ENCODE measurements around the gene SLCO2B1. TPM values are rescaled to one million over a fixed set of nuclear protein-coding genes. Genes with fewer than 3 reads are reported as not detected.

Gene SLCO2B1
- polyA plus RNA-seq, 1 donor, result 17.5 TPM

DNA sequence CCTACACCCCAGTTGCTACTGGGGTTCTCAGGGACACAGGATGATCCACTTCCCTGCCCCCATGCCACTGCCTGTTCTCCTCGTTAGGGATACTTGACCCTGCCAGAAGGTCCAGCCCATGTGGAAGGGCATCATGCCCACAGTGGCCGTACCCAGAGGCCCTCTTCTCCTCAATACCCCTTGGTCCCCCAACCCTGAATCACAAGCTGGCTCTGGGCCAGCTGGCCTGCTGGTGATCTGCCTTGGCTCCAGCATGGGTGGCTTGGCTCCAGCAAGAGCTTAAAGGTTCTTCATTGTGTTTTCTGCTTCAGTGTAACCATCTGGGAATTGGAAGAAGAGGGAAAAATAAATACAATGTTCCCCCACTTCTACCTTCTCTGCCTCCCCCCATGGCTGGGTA is 78.6 kb downstream of the SLCO2B1 start:
- DNase-seq, result no peak

DNA sequence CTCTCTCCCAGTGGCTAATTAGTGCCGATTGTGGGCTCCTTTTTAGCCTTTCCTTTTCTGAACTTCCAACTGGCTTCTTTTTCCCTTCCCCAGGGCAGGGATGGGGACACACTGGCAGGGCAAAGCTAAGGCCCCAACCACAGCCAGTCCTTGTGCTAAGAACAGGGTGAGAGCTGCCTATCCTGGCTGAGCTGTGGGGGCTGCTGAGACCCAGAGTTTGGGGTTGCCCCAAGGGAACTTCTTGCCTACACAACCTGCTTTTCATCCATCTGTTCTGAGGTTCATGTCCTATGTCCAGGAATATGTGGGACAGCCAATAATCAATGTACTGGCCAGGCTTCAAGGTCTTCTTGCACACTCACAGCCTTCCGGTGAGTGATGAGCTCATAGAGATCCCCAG is 79.7 kb downstream of the SLCO2B1 start:
- DNase-seq, result no peak

DNA sequence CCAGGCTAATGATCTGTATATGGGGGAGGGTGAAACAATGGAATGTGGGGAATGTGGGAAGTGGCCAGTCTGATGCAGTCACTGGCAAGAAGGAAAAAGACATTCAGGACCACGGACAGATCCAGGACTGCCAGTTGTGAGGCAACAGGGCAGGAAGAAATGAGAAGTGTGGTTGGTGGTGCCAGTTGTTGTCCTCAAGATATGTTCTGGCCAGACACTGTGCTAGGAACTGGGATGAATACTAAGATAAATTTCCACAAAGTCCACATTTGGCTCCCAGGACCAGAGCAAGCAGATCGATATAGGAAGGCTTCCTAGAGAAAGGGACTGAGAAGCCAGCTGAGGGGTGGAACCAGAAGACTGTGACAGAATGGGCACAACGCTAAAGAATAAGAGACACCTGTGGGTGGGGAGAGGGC is 82.9 kb downstream of the SLCO2B1 start:
- peak; percentile 25 for DNase-seq

DNA sequence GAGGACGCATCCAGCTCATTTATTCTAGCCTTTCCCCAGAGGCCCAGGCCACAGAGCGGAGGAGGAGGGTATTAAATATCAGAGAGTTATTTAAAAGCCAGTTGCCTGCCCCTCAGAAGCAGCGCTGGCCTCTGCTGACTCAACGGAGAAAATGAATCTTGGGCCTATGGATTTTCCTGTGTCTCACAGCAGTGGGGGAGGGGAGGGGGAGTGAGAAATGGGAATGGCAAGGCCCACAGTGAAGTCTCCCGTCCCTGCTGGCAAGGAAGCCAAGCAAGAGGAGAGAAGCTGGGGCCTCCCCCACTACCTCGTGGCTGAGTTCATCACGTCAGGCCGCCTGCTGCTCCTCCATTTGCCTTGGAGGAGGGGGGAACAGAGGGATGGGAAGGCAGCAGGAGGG is 85.2 kb downstream of the SLCO2B1 start:
- no peak for DNase-seq

DNA sequence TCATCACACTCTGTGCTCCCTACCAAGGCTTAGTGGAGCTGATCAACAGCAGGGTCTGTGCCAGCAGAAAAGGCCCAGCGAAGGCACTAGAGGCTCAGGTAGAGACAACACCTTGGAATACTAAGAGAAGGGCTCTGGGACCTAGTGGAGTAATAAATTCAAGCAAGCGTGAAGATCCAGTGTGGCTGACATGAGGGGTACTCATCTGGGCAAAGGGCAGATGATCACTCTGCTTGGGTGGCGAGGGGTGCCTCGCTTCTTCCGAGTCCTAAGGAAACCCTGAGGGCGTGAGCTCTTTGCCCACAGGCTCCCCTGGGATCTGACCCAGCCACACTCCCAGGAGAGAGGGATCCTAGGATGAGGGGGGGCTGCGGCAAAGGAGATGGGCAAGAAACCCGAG is 86.1 kb downstream of the SLCO2B1 start:
- DNase-seq, result no peak

DNA sequence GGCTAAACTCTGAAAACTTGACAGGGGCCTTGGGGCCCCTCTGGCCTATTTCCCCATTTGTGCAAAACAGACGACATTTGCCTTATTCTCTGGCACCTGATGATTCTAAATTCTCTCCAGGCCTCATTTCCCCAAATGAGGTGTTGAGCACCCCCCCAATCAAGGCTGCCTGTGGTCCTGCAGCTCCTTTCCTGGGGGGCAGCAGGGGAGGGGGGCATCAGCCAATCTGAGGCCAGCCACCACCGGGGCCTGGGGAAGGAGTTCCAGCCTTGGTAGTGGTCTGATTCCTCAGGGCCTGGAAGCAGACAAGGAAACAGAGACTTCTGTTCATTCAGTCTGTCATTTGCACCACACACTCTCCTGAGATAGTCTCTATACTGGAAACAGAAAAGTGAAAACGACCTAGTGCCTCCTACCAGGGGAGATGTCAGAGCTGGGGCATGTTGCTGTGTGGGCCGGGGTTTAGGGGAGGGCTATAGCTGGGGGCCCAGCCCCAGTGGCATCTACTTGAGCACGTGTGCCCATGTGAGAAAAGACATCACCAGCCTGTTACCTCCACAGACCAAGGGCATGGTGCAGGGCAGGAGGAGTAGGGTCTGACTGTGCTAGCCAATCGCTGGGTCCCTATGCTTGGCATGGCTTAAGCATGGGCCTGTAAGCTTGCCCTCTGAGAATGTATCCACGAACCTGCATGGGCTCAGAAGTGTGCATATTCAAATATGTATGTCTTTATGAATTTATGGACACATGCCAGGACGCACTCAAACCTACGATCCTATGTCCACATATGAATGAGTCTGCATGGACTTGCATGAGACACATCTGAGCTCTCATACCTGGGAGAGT is 87.9 kb downstream of the SLCO2B1 start:
- DNase-seq, result no peak

DNA sequence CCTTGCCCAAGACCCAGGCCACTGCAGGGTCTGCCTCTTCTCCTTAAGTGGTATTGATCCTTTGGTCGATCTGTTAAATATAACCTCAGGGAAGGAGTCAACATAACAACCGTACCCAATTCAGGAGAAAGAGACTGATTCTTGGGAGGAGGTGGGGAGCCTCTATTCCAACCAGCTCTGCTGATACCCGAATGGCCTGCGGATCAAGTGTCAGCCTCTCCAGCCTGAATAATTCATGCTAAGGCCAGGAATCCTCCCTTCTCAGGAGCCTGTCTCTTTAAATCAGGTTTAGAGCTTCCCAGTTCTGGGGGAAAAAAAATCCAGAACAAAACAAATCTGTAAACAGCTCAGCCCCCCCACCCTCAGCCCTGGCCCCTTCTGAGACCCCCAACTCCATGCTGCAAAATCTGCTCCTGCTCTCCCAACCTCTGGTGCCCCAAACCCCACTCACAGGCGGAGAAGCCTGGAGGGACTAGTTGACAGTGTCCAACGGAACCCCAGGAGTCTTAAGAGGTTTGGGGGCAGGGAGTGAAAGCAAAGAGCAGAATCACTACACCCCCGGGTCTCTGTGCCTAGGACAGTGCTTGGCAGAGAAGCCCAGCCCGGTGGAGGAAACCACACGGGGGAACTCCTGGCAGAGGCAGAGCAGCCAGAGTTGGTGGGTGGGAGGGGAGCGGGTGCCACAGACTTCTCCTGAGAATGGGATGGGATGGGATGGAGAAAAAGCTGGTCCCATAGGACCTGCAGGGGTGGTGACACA is 88.8 kb downstream of the SLCO2B1 start:
- no peak for DNase-seq

DNA sequence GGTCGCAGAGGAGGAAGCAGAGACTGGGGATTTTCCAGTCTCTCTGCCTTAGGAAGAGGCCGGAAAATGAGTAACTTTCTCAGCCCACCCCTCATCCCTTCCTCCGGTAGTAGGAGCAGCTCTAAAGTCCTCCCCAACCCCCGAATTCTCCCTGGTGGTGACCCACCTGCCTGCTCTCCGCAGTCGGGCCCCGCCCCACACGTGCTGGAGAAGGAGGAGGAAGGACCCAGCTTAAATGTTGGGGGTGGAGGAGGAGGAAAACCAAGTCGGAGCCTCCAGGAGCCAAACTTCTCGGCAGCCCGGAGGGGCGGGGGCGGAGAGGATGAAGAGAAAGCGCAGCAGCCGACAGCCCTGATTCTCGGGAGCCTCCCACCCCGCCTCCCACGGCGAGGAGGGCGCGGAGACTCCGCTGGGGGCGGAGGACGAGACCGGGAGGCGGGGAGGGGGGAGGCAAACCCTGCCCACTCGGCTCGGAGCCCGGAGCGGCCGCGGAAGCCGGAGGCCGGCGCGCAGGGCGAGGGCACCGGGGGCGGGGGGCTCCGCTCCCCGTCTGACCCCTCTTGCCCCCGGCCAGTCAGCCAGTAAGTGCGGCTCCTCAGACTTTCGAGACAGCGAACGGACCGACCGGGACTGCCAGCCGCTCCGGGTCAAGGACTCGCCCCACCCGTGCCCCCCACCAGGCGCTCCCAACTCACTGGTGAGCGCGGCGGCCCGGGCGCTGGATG is 89.6 kb downstream of the SLCO2B1 start, which contains the start of gene TPBGL:
Gene TPBGL (plus strand): TSS at position 464 of the 725 bp plus-strand sequence. CDS start 276 bp downstream, outside the sequence.
- peak; percentile 34 for DNase-seq

DNA sequence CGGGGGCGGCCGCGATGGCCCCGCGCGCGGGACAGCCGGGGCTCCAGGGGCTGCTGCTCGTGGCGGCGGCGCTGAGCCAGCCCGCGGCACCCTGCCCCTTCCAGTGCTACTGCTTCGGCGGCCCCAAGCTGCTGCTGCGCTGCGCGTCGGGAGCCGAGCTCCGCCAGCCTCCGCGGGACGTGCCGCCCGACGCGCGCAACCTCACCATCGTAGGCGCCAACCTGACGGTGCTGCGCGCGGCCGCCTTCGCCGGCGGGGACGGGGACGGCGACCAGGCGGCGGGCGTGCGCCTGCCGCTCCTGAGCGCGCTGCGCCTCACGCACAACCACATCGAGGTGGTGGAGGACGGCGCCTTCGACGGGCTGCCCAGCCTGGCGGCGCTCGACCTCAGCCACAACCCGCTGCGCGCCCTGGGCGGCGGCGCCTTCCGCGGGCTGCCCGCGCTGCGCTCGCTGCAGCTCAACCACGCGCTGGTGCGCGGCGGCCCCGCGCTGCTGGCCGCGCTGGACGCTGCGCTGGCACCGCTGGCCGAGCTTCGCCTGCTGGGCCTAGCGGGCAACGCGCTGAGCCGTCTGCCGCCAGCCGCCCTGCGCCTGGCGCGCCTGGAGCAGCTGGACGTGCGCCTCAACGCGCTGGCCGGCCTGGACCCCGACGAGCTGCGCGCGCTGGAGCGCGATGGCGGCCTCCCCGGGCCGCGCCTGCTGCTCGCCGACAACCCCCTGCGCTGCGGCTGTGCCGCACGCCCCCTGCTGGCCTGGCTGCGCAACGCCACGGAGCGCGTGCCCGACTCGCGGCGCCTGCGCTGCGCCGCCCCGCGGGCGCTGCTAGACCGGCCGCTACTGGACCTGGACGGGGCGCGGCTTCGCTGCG is 90.4 kb downstream of the SLCO2B1 start:
- DNase-seq, result peak; percentile 96

DNA sequence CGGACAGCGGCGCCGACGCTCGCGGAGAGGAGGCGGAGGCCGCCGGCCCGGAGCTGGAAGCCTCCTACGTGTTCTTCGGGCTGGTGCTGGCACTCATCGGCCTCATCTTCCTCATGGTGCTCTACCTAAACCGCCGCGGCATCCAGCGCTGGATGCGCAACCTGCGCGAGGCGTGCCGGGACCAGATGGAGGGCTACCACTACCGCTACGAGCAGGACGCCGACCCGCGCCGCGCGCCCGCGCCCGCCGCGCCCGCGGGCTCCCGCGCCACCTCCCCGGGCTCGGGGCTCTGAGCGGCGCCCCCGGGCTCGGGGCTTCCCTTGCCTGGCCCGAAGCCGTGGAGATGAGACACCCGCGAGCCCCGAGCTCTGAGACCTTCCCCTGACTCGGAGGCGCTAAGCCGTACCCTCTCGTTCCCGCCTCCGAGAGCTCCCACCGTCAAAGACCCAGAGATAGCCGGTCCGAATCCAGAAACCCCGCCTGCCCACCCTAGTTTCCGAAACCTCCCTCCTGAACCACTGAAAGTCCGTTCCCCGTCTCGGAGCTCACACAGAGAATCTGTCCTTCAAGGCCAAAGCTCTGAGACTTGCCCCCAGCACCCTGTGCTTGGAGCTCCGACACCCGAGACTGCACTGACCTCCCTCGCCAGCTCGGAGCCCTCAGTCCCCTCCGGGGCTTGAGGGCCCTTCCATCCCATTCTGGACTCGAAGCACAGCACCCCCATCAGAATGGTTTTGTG is 91.2 kb downstream of the SLCO2B1 start:
- no peak for DNase-seq

DNA sequence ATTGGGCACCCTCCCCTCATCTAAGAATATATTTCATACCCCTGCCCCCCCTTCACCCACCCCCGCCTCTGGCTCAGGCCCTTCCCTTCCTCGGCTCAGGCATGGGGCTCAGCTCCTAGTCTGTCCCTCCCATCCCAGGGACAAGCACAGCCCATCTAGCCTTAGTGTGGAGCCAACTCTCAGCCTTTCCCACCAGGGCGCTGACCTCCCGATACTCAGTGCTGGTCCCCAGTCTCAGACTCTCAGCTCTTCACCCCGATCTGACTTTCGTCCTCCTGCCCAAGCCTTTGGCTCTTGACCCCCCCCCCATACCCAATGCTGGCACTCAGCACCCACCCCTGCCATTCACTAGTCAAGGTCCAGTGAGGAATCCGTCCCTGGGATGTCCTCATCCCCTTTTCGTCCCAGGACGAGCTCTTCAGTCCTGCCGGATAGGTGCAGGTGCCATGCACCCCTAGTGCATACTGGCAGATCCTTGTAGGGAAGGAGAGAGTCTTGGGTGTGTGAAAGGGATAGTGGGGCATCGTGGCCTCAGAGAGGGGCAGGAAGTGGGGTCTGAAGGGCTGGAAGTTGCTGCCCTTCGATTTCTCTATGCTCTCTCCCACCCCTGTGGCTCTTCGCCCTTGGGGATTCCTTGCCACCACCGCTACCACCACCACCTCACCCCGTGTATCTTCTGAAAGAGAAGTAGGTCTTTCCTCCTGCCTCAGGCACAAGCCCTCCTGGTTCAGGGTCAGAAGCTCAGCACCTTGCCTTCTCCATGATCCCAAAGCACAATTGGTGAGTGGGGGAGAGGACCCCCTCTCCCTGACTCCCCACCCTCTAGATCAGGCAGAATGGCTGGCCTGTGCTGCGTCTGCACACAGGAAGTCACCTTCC is 92.1 kb downstream of the SLCO2B1 start:
- DNase-seq, result no peak

DNA sequence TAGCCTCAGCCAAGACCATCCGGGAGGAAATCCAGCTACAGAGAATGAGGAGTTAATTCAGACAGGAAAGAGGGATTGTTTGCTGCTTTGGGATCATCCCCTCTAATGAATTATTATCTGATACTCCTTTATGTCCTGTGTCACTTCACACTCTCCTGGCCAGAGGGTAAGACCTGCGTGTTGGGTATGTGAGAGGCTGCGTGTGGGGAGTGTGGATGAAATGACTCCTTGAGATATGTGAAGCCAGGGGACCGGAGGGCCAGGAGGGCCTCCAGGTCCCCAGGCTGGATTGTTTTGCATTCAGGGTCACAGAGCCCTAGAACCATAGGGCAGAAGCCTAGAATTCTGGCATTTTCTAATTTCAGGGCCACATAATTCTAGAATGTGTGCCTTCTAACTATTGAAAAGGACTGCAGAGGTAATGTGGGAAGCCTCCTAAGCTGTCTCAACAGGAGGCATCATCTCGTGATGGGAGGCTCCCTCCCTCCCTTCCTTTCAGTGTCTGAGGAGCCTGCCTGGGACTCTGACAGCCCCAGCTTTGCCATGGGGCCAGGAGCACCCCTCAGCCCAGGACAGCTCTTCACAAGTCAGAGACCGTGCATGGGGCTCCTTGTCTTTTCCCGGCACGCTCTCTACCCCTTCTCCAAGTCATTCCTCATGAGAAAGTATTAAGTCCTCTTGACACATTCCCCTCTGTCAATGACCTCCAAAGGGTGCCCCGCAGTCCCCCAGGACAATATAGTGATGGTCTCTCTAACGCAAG is 93.3 kb downstream of the SLCO2B1 start:
- DNase-seq, result no peak

DNA sequence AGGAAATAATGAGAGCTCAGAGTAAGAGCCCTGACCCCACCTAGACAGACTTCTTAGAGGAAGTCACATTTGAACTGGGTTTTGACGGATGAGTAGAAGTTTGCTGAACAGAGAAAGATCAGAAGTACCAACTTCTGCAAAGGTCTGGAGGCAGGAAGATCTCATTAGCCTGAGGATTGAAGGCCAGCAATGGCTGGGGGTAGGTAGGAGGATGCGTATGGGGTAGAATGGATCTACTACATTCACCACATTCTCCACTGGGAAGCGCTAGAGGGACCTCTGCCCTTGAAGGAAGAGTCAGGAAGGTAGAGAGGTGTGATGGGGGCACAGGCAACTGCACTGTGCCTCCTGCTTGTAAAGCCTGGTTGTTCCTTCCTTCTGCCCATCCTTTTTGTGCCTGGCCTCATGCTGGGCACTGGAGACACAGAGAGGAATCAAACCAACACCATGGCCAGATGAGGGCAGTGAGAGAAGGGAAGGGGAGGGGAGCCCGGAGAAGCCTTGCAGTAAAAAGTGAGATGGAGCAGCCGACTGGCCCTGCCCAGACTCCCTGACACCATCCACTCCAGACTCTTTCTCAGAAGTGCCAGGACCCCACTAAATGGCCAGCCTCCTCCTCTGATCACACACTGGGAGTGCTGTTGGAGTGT is 94.6 kb downstream of the SLCO2B1 start:
- no peak for DNase-seq

DNA sequence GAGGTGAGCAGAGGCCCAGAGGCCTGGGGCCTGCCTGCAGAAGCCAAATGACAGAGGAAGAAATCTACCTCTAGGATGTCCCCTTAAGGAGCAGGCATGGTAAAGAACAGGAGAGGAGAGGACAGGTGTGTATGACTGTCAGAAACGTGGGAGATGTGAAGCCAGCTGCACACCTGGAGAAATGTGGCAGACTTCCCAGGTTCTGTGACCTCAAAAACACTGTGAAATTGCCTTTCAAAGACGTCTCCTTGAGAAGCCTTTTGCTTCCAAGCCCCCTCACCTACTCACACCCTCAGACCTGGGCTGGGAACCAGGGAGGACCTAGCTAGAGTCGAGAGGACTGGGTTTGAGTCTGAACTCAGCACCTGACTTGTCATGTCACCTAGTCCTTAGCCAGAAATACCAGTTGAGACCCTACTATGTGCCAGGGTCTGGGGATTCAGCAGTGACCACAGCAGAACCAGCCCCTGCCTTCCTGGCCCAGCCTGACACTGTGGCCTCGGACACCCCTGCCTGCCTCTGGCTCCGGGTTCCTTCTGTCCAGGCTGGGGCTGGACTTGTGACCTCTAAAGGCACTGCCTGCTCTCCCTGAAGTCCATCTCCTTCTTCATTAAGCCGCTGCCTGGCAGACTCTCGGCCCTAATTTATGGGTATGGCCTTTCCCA is 95.2 kb downstream of the SLCO2B1 start:
- DNase-seq, result no peak

DNA sequence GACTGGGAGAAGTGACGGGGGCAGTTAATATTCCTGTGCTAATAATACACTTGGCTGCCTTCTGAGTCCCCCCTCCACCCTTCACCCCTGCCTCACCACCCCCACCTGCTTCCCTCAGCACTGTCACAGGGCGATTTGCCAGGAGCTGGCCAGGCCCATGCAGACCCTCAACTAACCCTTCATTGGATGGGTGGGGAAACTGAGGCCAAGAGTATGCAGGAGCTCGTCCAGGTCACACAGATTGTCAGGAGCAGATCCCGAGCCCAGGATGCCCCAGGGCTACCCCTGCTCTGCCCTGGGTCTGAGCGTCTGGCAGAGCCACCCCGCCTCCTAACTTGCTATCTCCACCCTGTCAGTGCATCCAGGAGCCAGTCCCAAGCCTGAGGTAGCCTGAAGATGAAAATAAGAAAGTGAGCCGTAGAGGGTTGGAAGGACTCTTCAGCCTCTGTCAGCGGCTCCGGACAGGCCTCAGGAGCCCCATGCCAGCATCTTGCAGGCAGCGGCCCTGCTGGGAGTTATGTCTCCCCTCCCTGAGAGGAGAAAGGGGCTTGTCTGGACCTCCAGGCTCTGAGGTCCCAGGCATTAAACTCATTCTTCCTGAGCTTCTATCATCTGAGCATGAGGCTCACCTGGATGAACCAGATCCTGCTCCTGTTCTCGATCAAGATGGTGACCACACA is 95.9 kb downstream of the SLCO2B1 start:
- no peak for DNase-seq

DNA sequence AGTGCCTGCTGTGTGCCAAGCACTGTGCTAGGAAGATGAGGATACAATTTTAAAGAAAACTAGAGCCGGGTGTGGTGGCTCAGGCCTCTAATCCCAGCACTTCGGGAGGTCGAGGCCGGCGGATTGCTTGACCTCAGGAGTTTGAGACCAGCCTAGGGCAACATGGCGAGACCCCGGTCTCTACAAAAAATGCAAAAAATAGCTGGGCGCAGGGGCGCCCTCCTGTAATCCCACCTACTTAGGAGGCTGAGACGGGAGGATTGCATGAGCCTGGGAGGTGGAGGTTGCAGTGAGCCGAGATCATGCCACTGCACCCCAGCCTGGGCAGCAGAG is 98.0 kb downstream of the SLCO2B1 start:
- DNase-seq, result no peak

DNA sequence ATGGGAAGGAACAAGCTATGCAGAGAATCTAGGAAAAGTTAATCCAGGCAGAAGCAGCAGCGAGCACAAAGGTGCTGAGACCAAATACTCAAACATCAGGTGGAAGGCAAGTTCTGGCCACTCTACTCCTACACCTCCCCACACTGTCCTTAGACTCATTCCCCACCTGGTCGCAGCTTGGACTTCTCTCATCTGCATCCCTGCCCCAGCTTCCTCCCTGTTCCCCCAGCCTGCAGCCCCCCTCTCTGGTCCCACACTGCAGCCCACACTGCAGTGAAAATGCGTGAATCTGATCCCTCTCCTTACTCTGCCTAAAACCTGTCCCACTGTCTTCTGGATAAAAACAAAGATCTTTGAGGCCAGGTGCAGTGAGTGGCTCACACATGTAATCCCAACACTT is 98.8 kb downstream of the SLCO2B1 start:
- no peak for DNase-seq

DNA sequence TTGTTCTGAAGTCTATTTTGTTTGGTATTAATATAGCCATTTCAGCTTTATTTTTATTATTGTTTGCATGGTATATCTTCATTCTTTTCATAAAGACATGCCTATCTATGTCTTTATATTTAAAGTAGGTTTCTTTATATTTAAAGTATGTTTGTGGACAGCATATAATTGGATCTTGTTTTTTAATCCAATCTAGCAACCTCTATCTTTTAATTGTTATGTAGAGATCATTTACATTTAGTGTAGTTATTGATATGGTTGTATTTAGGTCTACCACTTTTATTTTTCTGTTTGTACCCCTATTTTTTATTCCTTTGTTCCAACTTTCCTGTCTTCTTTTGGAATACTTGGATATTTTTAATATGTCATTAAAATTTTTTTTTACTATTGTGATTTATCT is 103.4 kb downstream of the SLCO2B1 start:
- DNase-seq, result no peak

Data from hindlimb muscle (tissue), 1 donor.